ENCODE results near the gene N4BP2L1. TPM values are rescaled to one million over a fixed set of nuclear protein-coding genes. Genes with fewer than 3 reads are reported as not detected.

N4BP2L1 gene
- polyA plus RNA-seq, 1 experiment = 0.43 TPM

GRCh38 chr13:32390484-32390883 is 37.4 kb downstream of the N4BP2L1 start:
- POLR2A ChIA-PET = no interaction called here
- CTCF ChIA-PET = interaction anchor here (0.7 kb wide), 1 partner anchor 196 kb away, joined by 4 read pairs; the partner anchor contains the start of gene PDS5B
- H3K27me3 ChIP-seq (ENCODE audit: control insufficient read depth, insufficient read depth, low read length) = no peaks in the 10 kb centered on the region

DNA sequence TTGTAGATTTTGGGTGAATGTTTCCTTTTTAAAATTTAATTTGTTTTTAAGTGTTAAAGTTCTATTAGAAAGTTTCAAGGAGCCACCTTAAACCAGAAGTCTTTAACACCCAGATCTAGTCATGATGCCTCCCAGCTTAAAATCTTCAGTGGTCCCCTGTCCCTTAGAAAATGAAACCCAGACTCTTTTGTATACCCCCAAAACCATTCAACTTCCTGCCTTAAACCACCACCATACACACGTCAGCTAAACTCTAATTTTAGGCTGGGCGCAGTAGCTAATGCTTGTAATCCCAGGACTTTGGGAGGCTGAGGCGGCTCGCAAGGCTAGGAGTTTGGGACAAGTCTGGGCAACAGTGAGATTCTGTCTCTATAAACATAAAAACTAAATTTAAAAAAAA is 37.9 kb downstream of the N4BP2L1 start:
- Histone ChIP-seq H3K4me3 (ENCODE audit: low read depth, low read length) (no peak overlapping the region), H3K36me3 (ENCODE audit: control insufficient read depth, insufficient read depth, low read length) (peaks cover 2% of the 10 kb centered on the region; the same call in 1 of the 2 replicates), H3K27me3 (ENCODE audit: control insufficient read depth, insufficient read depth, low read length) (no peaks in the 10 kb centered on the region)
- no peak for DNase-seq (ENCODE audit: low read depth)
- TF ChIP-seq, protein P1, sequence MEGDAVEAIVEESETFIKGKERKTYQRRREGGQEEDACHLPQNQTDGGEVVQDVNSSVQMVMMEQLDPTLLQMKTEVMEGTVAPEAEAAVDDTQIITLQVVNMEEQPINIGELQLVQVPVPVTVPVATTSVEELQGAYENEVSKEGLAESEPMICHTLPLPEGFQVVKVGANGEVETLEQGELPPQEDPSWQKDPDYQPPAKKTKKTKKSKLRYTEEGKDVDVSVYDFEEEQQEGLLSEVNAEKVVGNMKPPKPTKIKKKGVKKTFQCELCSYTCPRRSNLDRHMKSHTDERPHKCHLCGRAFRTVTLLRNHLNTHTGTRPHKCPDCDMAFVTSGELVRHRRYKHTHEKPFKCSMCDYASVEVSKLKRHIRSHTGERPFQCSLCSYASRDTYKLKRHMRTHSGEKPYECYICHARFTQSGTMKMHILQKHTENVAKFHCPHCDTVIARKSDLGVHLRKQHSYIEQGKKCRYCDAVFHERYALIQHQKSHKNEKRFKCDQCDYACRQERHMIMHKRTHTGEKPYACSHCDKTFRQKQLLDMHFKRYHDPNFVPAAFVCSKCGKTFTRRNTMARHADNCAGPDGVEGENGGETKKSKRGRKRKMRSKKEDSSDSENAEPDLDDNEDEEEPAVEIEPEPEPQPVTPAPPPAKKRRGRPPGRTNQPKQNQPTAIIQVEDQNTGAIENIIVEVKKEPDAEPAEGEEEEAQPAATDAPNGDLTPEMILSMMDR (IDR thresholded peaks at IDR 0.05; ENCODE audit: insufficient read depth, low read depth, low read length) = no peak
- ChIA-PET CTCF (interaction anchor here (0.7 kb wide), 1 partner anchor 196 kb away, joined by 4 read pairs; the partner anchor contains the start of gene PDS5B), POLR2A (no interaction called here)

More at GRCh38 chr13:32390484-32390883, 37.4 kb downstream of the N4BP2L1 start:
- no peak for DNase-seq (ENCODE audit: low read depth)
- Histone ChIP-seq H3K4me3 (ENCODE audit: low read depth, low read length) (no peak overlapping the region), H3K36me3 (ENCODE audit: control insufficient read depth, insufficient read depth, low read length) (no peaks in the 10 kb centered on the region)
- TF ChIP-seq, protein P1 (IDR thresholded peaks at IDR 0.05; ENCODE audit: insufficient read depth, low read depth, low read length) = no peak

GRCh38 chr13:32385410-32385809 is 42.5 kb downstream of the N4BP2L1 start:
- Histone ChIP-seq H3K36me3 (ENCODE audit: control insufficient read depth, insufficient read depth, low read length) (peaks cover 2% of the 10 kb centered on the region; the same call in 1 of the 2 replicates), H3K27me3 (ENCODE audit: control insufficient read depth, insufficient read depth, low read length) (no peaks in the 10 kb centered on the region), H3K4me3 (ENCODE audit: low read depth, low read length) (no peak overlapping the region)
- no peak for DNase-seq (ENCODE audit: low read depth)
- TF ChIP-seq, protein P1 (IDR thresholded peaks at IDR 0.05; ENCODE audit: insufficient read depth, low read depth, low read length) = no peak
- ChIA-PET CTCF (interaction anchor here (1.1 to 1.3 kb wide), 3 partner anchors 11 to 195 kb away, joined by 3 to 6 read pairs (median 4); partner anchors contain the start of gene N4BP2L1), POLR2A (no interaction called here)

DNA sequence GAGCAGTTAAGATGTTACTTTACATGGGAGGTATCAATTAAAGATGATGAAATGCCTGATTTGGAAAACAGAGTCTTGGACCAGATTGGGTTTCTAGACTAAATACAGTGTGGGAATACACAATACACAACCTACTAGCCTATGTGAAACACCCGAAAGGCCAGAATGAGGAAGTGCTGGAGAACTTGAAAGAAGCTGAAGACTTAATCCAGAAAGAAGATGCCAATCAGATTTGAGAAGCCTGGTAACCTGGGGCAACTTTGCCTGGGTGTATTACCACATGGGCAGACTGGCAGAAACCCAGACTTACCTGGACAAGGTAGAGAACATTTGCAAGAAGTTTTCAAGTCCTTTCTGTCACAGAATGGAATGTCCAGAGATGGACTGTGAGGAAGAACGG is 43.2 kb downstream of the N4BP2L1 start:
- Histone ChIP-seq H3K36me3 (ENCODE audit: control insufficient read depth, insufficient read depth, low read length) (peaks cover 2% of the 10 kb centered on the region; the same call in 1 of the 2 replicates), H3K27me3 (ENCODE audit: control insufficient read depth, insufficient read depth, low read length) (no peaks in the 10 kb centered on the region), H3K4me3 (ENCODE audit: low read depth, low read length) (no peak overlapping the region)
- DNase-seq (ENCODE audit: low read depth) = no peak
- ChIA-PET POLR2A (no interaction called here), CTCF (interaction anchor here (1.1 to 1.3 kb wide), 3 partner anchors 11 to 196 kb away, joined by 3 to 6 read pairs (median 4); partner anchors contain the start of gene N4BP2L1)
- TF ChIP-seq, protein P1 (IDR thresholded peaks at IDR 0.05; ENCODE audit: insufficient read depth, low read depth, low read length) = no peak

DNA sequence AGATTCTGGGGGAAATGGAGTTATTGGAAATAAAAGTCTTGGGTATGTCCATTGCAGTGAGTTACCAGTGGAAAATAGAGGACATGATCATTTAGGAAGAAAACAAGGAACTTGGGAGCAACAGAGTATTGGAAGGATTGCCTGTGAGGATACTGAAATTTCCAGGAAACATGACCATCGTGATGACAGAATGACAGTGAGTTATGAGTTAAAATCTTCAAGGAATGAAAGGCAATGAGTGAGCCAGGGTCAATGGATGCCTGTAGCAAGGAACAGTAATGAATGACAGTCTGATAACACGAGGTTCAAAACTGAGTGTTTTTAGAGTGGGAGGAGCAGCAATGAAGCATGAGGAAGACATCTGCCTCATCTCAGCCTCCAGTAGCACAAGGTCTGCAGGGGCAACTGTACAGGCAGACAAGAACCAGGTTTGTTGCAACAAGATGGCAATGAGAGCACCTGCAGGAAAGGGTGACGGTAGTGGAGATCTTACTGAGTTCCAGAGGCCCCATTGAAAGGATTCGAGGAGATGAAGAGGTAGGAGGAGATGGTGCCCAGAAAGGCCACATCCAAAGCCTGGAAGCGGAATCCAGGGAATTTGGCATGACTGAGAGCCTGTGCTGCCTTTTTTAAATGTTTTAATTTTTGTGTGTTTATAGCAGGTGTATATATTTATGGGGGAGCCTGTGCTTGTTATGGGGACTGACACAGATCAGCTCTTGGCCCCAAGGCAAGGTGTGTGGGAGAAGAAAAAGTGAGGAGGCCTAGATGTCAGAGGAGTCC is 43.9 kb downstream of the N4BP2L1 start:
- DNase-seq (ENCODE audit: low read depth) = no peak
- no peak overlapping the region for H3K4me3 ChIP-seq (ENCODE audit: low read depth, low read length)
- TF ChIP-seq, protein P1 (IDR thresholded peaks at IDR 0.05; ENCODE audit: insufficient read depth, low read depth, low read length) = no peak
- ChIA-PET POLR2A (no interaction called here), CTCF (interaction anchor here (1.3 to 5.3 kb wide), 2 partner anchors 44 to 197 kb away, joined by 3 to 30 read pairs; partner anchors contain the start of gene N4BP2L1)
- H3K27me3 ChIP-seq (ENCODE audit: control insufficient read depth, insufficient read depth, low read length) = no peaks in the 10 kb centered on the region
- H3K36me3 ChIP-seq (ENCODE audit: control insufficient read depth, insufficient read depth, low read length) = peaks cover 2% of the 10 kb centered on the region; the same call in 1 of the 2 replicates
